GM19328 (cell line): ENCODE results near the gene DPF3.

Experiments
- ATAC-seq: cut with Tn5 transposase; IDR thresholded peaks from one replicate; pipeline ENCODE4 v1.9.1; 2021; ENCODE audit warnings: mild to moderate bottlenecking, moderate library complexity; ENCODE audit not compliant: unreplicated experiment

The DPF3 gene

GRCh38 chr14:72652179-72652578 is 241.7 kb downstream of the DPF3 start:
- ATAC-seq: no peak

GRCh38 chr14:72651714-72652113 is 242.2 kb downstream of the DPF3 start:
- no peak for ATAC-seq

- ATAC-seq: no peak
Measured at GRCh38 chr14:72651081-72651480, 242.8 kb downstream of the DPF3 start.

- no peak for ATAC-seq
Measured at GRCh38 chr14:72649603-72650227, 244.2 kb downstream of the DPF3 start.

GRCh38 chr14:72647782-72648181 is 246.1 kb downstream of the DPF3 start:
- ATAC-seq: no peak

GRCh38 chr14:72646861-72647528 is 246.9 kb downstream of the DPF3 start:
- no peak for ATAC-seq

- ATAC-seq: no peak
Measured at GRCh38 chr14:72645706-72646105, 248.2 kb downstream of the DPF3 start.

GRCh38 chr14:72644758-72645489 is 249.0 kb downstream of the DPF3 start:
- no peak for ATAC-seq

- ATAC-seq: no peak
Measured at GRCh38 chr14:72644038-72644437, 249.9 kb downstream of the DPF3 start.

GRCh38 chr14:72643317-72643801 is 250.5 kb downstream of the DPF3 start:
- ATAC-seq: no peak

- ATAC-seq: no peak
Measured at GRCh38 chr14:72640911-72641485, 252.9 kb downstream of the DPF3 start.

- no peak for ATAC-seq
Measured at GRCh38 chr14:72638021-72638420, 255.9 kb downstream of the DPF3 start.

- ATAC-seq: no peak
Measured at GRCh38 chr14:72636871-72637270, 257.0 kb downstream of the DPF3 start.

- ATAC-seq: no peak
Measured at GRCh38 chr14:72636094-72636493, 257.8 kb downstream of the DPF3 start.

- ATAC-seq: no peak
Measured at GRCh38 chr14:72634691-72635616, 258.9 kb downstream of the DPF3 start.

- no peak for ATAC-seq
Measured at GRCh38 chr14:72633551-72633950, 260.4 kb downstream of the DPF3 start.

- no peak for ATAC-seq
Measured at GRCh38 chr14:72632727-72633126, 261.2 kb downstream of the DPF3 start.

- ATAC-seq: no peak
Measured at GRCh38 chr14:72631401-72631800, 262.5 kb downstream of the DPF3 start.

GRCh38 chr14:72630374-72630773 is 263.5 kb downstream of the DPF3 start:
- ATAC-seq: no peak

- ATAC-seq: no peak
Measured at GRCh38 chr14:72629534-72629933, 264.4 kb downstream of the DPF3 start.

GRCh38 chr14:72625689-72626088 is 268.2 kb downstream of the DPF3 start:
- no peak for ATAC-seq
